Measurements from ENCODE around the gene RGS12.

- TF ChIP-seq CTCF (IDR thresholded peaks at IDR 0.05 in 8 of 11, conservative IDR thresholded peaks at IDR 0.05 in 3 of 11) (no peak), POLR2A (IDR thresholded peaks at IDR 0.05) (no peak)
These were observed 18.2 kb downstream of the RGS12 start for GRCh38 chr4:3311095-3311372.

Measured in spleen (tissue), 7 donors.